Stimulated activated effector memory CD8-positive, alpha-beta T cell treated with anti-CD3 and anti-CD28 coated beads, Interleukin-12 subunit alpha, Interleukin-12 subunit beta, amount 100 ng/mL, for 72 hours (primary cell): Measurements from ENCODE around the gene TFR2.

Experiments
- ATAC-seq: fragments of 150-1000 bp; cut with Tn5 transposase; 2 replicates; pipeline ENCODE4 v1.10.0; 2021
- DNase-seq, 2 donors: peaks; one replicate each; pipeline ENCODE4 v3.0.0; 2021 to 2022; ENCODE audit warnings: low spot score in 2 of 2
- H3K27ac Mint-ChIP-seq: one replicate; pipeline ENCODE4 v1.8.0; 2022; ENCODE audit warnings: mild to moderate bottlenecking, mixed read lengths
- H3K36me3 Mint-ChIP-seq: one replicate; pipeline ENCODE4 v1.8.0; 2022; ENCODE audit warnings: mild to moderate bottlenecking, mixed read lengths
- H3K4me1 Mint-ChIP-seq: one replicate; pipeline ENCODE4 v1.8.0; 2022; ENCODE audit warnings: mixed read lengths
- H3K4me3 Mint-ChIP-seq: one replicate; pipeline ENCODE4 v1.8.0; 2022; ENCODE audit warnings: mild to moderate bottlenecking, mixed read lengths
- H3K9me3 Mint-ChIP-seq: one replicate; pipeline ENCODE4 v1.8.0; 2022; ENCODE audit warnings: mixed read lengths

Gene TFR2

DNA sequence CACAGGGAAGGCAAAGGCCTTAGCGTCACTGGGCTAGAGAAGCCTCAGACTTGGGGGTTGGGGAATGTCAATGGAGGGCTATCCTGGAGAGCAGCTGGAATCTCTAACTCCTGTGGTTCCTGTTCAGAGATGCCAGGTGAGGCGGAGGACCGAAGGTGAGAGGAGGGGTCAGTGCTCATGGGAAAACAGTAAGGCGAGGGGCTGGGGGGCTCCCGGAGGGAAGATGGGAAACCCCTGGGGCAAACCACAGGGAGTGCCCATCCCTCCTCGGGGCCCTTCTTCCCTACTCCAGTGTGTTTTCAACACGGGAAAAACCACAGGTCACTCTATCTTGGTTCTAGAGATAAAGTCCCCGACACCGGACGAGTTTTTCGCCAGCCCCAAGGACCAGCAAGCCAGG is 58.7 kb downstream of the TFR2 start:
- Mint-ChIP-seq H3K36me3 (peaks cover 33% of the 10 kb centered on the region), H3K9me3 (no peaks in the 10 kb centered on the region), H3K27ac (peak overlapping the region; percentile 93), H3K4me3 (peak overlapping the region; percentile 97), H3K4me1 (peaks cover 44% of the 10 kb centered on the region)
- ATAC-seq (no peak), DNase-seq (no peak)

DNA sequence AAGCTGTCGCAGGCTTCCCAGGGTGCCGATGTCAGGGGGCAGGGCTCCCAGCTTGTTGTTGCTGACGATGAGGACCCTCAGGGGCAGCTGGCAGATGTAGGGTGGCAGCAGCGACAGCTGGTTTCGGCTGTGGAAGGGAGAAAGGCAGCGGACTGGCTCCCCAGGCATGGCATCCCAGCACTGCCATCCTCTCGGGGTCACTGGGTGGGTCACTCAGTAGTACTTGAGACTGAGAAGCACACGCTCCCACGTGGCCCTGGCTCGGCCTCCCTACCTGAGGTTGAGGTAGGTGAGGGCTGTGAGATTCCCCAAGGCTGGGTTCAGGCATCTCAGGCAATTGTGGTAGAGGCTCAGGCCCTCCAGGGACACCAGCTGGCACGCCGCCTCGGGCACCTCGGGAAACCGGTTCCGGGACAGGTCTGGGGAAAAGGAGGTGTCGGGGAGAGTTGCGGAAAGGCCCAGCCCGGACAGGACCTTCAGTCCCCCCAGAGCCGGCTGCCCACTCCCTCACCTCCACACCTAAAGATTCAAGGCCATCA is 59.2 kb downstream of the TFR2 start:
- DNase-seq (no peak), ATAC-seq (no peak)
- peak overlapping the region; percentile 97 for H3K4me3 Mint-ChIP-seq
- H3K27ac Mint-ChIP-seq, result peak overlapping the region; percentile 93
- no peaks in the 10 kb centered on the region for H3K9me3 Mint-ChIP-seq
- H3K36me3 Mint-ChIP-seq, result peaks cover 33% of the 10 kb centered on the region
- H3K4me1 Mint-ChIP-seq, result peaks cover 44% of the 10 kb centered on the region

- no peaks in the 10 kb centered on the region for H3K9me3 Mint-ChIP-seq
- ATAC-seq (no peak), DNase-seq (no peak)
- H3K4me3 Mint-ChIP-seq, result no peak overlapping the region
- H3K27ac Mint-ChIP-seq, result no peak overlapping the region
- peaks cover 24% of the 10 kb centered on the region for H3K36me3 Mint-ChIP-seq
- peaks cover 36% of the 10 kb centered on the region for H3K4me1 Mint-ChIP-seq
Observed at GRCh38 chr7:100580466-100581283, 60.7 kb downstream of the TFR2 start.

GRCh38 chr7:100578246-100579183 is 62.8 kb downstream of the TFR2 start:
- Mint-ChIP-seq H3K4me1 (peaks cover 15% of the 10 kb centered on the region), H3K27ac (peak overlapping the region; percentile 61), H3K4me3 (no peak overlapping the region), H3K9me3 (no peaks in the 10 kb centered on the region), H3K36me3 (peaks cover 5% of the 10 kb centered on the region)
- DNase-seq (no peak), ATAC-seq (no peak)

- H3K27ac Mint-ChIP-seq, result no peak overlapping the region
- peaks cover 5% of the 10 kb centered on the region for H3K4me1 Mint-ChIP-seq
- ATAC-seq, result no peak
- no peaks in the 10 kb centered on the region for H3K9me3 Mint-ChIP-seq
- DNase-seq, result no peak
- H3K36me3 Mint-ChIP-seq, result peaks cover 9% of the 10 kb centered on the region
- no peak overlapping the region for H3K4me3 Mint-ChIP-seq
Observed at GRCh38 chr7:100577507-100577906, 63.8 kb downstream of the TFR2 start.

DNA sequence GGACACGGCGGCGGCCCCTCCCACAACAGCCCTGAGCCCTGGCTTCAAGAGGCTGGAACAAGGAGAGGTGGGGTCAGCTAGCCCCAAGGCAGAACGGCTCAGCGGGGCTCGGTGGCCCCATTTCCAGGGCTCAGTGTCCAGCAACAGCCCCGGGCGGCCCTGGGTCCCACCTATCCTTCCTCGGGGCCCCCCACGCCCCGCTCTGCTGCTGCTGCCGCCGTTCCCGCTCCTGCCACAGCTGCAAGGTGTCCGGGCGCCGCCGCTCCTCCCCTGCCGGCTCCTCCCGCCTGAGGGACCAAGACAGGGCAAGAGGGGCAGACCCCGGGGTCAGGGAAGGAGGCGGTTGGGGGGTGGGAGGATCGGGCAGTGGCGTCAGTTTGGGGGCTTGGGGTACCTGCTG is 64.2 kb downstream of the TFR2 start:
- no peaks in the 10 kb centered on the region for H3K9me3 Mint-ChIP-seq
- DNase-seq (no peak), ATAC-seq (no peak)
- H3K36me3 Mint-ChIP-seq, result peaks cover 13% of the 10 kb centered on the region
- no peak overlapping the region for H3K4me3 Mint-ChIP-seq
- H3K27ac Mint-ChIP-seq, result no peak overlapping the region
- peaks cover 3% of the 10 kb centered on the region for H3K4me1 Mint-ChIP-seq

DNA sequence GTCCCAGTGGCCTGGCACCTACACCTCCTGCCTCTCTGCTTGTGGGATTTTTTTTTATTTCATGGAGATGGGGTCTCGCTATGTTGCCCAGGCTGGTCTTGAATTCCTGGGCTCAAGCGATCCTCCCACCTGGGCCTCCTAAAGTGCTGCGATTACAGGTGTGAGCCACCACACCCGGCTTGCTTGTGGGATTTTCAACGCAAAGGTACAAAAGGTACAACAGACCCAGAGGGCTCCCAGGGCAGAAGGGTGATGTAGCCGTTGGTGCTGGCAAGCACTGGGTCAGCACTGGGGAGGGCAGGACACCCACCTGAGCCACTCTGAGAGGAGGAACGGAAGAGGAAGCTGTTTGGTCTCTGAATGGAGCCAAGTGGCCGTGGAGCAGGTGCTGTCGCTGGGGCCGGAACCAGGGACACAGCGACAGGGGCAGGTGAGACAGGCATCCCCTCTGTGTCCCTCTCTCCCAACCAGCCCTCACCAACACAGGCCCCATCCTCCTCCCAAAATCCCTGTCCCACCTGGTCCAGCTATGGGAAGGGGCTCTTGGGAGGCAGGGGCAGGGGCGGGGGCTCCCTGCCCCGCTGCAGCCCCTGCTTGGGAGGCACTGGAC is 64.9 kb downstream of the TFR2 start:
- Mint-ChIP-seq H3K4me1 (peaks cover 6% of the 10 kb centered on the region), H3K36me3 (peaks cover 17% of the 10 kb centered on the region), H3K4me3 (no peak overlapping the region), H3K27ac (peak overlapping the region; percentile 69), H3K9me3 (no peaks in the 10 kb centered on the region)
- ATAC-seq (no peak), DNase-seq (no peak)

- DNase-seq (no peak), ATAC-seq (no peak)
- H3K4me1 Mint-ChIP-seq, result peaks cover 6% of the 10 kb centered on the region
- peak overlapping the region; percentile 69 for H3K27ac Mint-ChIP-seq
- no peaks in the 10 kb centered on the region for H3K9me3 Mint-ChIP-seq
- no peak overlapping the region for H3K4me3 Mint-ChIP-seq
- H3K36me3 Mint-ChIP-seq, result peaks cover 21% of the 10 kb centered on the region
Observed at GRCh38 chr7:100575746-100576383, 65.5 kb downstream of the TFR2 start.

DNA sequence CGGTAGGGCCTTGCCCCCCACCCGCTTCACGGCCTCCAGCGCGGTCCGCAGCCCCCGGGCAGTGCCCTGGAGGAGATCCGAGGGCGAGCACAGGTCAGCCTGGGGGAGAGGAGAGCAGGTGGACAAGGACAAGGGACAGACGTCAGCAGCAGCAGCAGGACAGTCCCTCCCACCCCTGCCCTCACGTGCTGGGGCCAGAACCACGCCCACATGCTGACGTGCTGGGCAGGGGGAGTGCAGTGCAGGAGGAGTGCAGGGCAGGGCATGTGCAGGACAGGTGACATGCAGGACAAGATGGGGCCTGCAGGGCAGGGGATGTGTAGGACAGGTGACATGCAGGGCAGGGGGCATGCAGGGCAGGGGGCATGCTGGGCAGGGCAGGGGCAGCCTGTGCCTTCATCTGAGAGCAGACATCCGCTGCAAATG is 66.1 kb downstream of the TFR2 start:
- Mint-ChIP-seq H3K4me1 (peaks cover 6% of the 10 kb centered on the region), H3K27ac (peak overlapping the region; percentile 69), H3K4me3 (no peak overlapping the region), H3K36me3 (peaks cover 27% of the 10 kb centered on the region), H3K9me3 (no peaks in the 10 kb centered on the region)
- DNase-seq (no peak), ATAC-seq (no peak)

DNA sequence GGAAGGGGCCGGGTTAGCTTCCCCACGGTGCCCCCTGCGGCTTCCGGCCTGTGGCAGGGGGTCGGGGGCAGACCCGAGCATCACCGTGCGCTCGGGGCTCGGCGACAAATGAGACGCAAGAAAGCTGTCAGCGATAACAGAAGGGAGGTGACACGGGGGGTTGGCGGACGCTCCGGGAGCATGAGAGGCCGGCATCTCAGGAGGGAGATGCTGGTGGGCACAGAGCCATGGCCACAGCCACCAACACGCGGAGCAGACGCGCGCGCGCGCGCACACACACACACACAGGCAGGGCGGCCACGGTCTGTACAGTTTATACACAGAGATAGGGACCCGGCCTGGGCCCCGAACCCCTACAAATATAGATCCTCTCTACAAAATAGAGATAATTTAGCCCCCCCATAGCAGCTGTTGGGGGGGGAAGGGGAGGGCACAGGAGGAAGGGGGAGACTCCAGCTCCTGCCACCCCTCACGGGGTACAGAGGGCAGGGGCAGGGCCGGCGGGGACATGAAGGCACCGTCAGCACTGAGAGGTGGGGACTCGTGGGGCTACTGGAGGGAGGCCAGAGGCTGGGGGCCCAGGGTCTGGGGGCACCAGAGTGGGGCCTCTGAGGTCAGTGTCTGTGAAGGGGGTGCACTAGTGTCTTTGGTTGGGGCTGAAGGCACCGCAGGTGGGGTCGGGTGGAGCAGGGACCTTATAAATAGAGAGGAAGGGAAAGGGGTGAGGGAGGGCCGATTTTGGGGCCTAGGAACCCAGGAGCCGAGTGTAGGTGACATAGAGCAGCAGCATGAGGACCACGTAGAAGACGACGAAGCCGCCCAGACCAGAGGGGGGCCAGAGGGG is 66.8 kb downstream of the TFR2 start:
- H3K27ac Mint-ChIP-seq, result no peak overlapping the region
- peaks cover 7% of the 10 kb centered on the region for H3K4me1 Mint-ChIP-seq
- H3K4me3 Mint-ChIP-seq, result no peak overlapping the region
- DNase-seq, result no peak
- ATAC-seq, result no peak
- no peaks in the 10 kb centered on the region for H3K9me3 Mint-ChIP-seq
- peaks cover 32% of the 10 kb centered on the region for H3K36me3 Mint-ChIP-seq

DNA sequence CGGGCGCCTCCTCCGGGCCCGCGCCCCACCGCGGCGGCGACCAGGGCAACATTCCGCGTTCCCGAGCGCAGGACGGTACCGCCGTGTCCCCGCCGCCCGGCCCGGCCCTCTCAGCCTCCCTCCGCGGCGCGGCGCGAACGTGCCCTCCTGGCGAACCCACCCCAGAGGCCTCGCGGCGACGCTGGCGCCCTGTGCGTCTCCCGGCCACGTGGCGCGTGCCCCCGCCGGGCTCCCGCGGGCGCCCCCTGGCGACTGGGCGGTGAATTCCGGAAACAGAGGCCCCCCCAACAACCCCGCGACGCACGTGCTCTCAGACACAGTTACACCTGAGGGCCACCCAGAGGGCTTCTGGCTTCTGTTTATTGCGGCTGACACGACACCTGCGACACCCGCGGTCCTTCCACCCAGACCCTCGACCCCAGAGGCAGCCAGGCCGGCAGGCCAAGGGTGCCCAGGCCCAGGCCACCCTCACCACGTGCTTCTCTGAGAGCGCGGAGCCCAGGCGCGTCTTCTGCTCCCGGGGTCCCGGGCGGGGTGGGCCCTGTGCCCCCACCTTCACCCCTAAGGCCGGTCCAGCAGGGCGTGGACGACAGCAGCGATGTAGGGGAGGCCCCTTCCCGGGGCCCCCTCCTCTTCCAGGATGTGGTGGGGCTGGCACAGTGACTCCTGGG is 67.5 kb downstream of the TFR2 start, which contains the start of gene SAP25:
TSS of gene SAP25 (minus strand) at position 210 of the 671 bp plus-strand sequence. CDS start at position 52, 158 bp downstream.
- no peak for DNase-seq
- Mint-ChIP-seq H3K4me3 (no peak within 1 kb of the TSS), H3K27ac (peak within 1 kb of the TSS; percentile 85), H3K9me3 (no peaks in the 10 kb centered on the region), H3K36me3 (peaks cover 39% of the 10 kb centered on the region), H3K4me1 (peaks cover 14% of the 10 kb centered on the region)
- no peak for ATAC-seq

GRCh38 chr7:100572949-100573675 is 68.2 kb downstream of the TFR2 start:
- DNase-seq (no peak), ATAC-seq (no peak)
- H3K9me3 Mint-ChIP-seq, result no peaks in the 10 kb centered on the region
- H3K27ac Mint-ChIP-seq, result peak overlapping the region; percentile 85
- no peak overlapping the region for H3K4me3 Mint-ChIP-seq
- peaks cover 22% of the 10 kb centered on the region for H3K4me1 Mint-ChIP-seq
- peaks cover 42% of the 10 kb centered on the region for H3K36me3 Mint-ChIP-seq
